ENCODE results near the gene PAF1. TPM values are rescaled to one million over a fixed set of nuclear protein-coding genes. Genes with fewer than 3 reads are reported as not detected.
"Not testable (repeated sequence)": the region's sequence is repeated elsewhere in the genome, so short reads cannot be mapped to it uniquely, and the experiment has no call there.

PAF1 gene
- total RNA-seq, 1 experiment from 2014 or later, result 38.0 TPM

DNA sequence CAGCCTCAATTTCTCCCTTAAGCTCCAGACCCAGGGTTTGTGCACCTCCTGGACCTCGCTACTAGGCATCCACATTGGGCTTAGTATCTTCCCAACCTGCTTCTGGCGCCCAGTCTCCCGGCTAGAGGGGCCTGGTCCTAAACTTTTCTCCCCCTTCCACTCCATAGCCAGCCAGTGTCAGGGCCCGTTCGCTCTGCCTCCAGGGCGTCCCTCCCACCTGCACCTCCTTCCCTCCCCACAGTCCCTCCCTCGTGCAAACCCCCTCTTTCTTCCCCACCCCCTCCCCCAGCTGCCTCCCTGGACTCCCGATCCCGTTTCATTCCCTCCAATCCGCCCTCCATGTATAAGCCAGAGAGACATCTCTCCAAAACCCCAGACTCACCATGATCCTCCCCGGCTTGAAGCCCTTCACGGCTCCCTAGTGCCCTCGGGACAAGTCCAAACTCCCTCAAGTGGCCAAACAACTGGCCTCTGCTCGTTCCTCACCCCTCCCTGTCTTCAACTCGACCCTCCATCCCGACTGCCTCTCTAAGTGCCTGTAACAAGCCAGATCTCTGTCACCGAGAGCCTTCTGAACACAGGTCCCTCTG lies 49.7 kb downstream of the PAF1 start:
- no peaks in the 10 kb centered on the region; a peak in 1 of 5 replicates for H3K9me3 Mint-ChIP-seq
- Histone ChIP-seq H2BK12ac (ENCODE audit: insufficient read length, low read depth, low read length) (no peak overlapping the region), H2BK120ac (ENCODE audit: low read depth, low read length, poor library complexity, severe bottlenecking) (no peak overlapping the region), H2AFZ (ENCODE audit: low read length) (peak overlapping the region; percentile 32), H3T11ph (ENCODE audit: low read length) (no peak overlapping the region), H3K79me1 (ENCODE audit: insufficient read depth, low read depth, low read length, poor library complexity, severe bottlenecking) (peaks cover 9% of the 10 kb centered on the region), H3K23ac (ENCODE audit: insufficient read length, low read depth, low read length) (no peak overlapping the region), H2BK20ac (ENCODE audit: low read depth, low read length, poor library complexity, severe bottlenecking) (no peak overlapping the region), H3K56ac (ENCODE audit: insufficient read length, low read depth, low read length) (no peak overlapping the region), H4K20me1 (ENCODE audit: control insufficient read depth, insufficient read depth, insufficient read length) (no peaks in the 10 kb centered on the region), H2BK5ac (ENCODE audit: insufficient read length, low read length) (no peak overlapping the region), H4K91ac (ENCODE audit: insufficient read length, low read depth, low read length) (no peak overlapping the region), H4K5ac (ENCODE audit: insufficient read length, low read depth, low read length) (no peak overlapping the region), H3K14ac (ENCODE audit: insufficient read depth, low read length) (no peak overlapping the region), H3K4ac (ENCODE audit: low read depth, low read length) (no peak overlapping the region), H3K27me3 (ENCODE audit: insufficient read depth, low read length) (no peaks in the 10 kb centered on the region), H3K4me1 (ENCODE audit: insufficient read depth, low read length) (no peaks in the 10 kb centered on the region), H2BK15ac (ENCODE audit: low read depth, low read length) (no peak overlapping the region), H2AK5ac (ENCODE audit: insufficient read length, low read length) (no peak overlapping the region), H3K9me3 (ENCODE audit: control insufficient read depth, low read depth, low read length) (no peaks in the 10 kb centered on the region), H4K8ac (replicated peaks; ENCODE audit: insufficient read length, low read depth, low read length) (no peak overlapping the region), H3K18ac (ENCODE audit: insufficient read length, low read depth, low read length) (no peak overlapping the region), H3K9ac (ENCODE audit: extremely low read depth, insufficient read length, low read length) (peak overlapping the region; percentile 80), H3K23me2 (ENCODE audit: insufficient read length, low read depth, low read length, poor library complexity, severe bottlenecking) (peaks cover 14% of the 10 kb centered on the region), H3K4me2 (ENCODE audit: insufficient read depth, insufficient read length, low read length) (peak overlapping the region; percentile 86), H3K79me2 (ENCODE audit: insufficient read depth, low read length) (no peaks in the 10 kb centered on the region; the same call in 1 of the 2 replicates), H3K27ac (ENCODE audit: insufficient read length, low read depth, low read length) (no peak overlapping the region)
- WGBS (ENCODE audit: extremely low coverage, insufficient read length, low lambda C conversion rate), result no CpG with 5 or more reads among the region's 17 CpGs
- peak overlapping the region; percentile 84 to 93 for H3K4me3 Mint-ChIP-seq
- peak; percentile 58 for DNase-seq
- peaks cover 2 to 19% (median 10%) of the 10 kb centered on the region in 3 experiments for H3K36me3 Mint-ChIP-seq (ENCODE audit: insufficient read depth in 1 of 3, low read depth in 3 of 3)
- H3K27ac Mint-ChIP-seq, result peak overlapping the region; percentile 35 to 82 (median 79)
- H3K27me3 Mint-ChIP-seq (ENCODE audit: low read depth), result peaks cover 21% of the 10 kb centered on the region
- TF ChIP-seq, protein P1, sequence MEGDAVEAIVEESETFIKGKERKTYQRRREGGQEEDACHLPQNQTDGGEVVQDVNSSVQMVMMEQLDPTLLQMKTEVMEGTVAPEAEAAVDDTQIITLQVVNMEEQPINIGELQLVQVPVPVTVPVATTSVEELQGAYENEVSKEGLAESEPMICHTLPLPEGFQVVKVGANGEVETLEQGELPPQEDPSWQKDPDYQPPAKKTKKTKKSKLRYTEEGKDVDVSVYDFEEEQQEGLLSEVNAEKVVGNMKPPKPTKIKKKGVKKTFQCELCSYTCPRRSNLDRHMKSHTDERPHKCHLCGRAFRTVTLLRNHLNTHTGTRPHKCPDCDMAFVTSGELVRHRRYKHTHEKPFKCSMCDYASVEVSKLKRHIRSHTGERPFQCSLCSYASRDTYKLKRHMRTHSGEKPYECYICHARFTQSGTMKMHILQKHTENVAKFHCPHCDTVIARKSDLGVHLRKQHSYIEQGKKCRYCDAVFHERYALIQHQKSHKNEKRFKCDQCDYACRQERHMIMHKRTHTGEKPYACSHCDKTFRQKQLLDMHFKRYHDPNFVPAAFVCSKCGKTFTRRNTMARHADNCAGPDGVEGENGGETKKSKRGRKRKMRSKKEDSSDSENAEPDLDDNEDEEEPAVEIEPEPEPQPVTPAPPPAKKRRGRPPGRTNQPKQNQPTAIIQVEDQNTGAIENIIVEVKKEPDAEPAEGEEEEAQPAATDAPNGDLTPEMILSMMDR (conservative IDR thresholded peaks at IDR 0.05), result no peak
- H3K4me1 Mint-ChIP-seq, result peaks cover 25 to 26% of the 10 kb centered on the region in 2 experiments

DNA sequence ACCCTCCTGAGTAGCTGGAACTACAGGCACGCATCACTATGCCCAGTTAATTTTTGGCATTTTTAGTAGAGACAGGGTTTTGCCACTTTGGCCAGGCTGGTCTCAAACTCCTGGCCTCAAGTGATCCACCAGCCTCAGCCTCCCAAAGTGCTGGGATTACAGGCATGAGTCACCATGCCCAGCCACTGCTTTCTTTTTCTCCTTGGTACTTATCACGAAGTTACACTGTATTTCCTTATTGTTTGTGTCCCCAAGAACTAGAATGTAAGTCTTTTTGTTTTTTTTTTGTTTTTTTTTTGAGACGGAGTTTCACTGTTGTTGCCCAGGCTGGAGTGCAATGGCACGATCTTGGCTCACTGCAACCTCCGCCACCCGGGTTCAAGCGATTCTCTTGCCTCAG lies 50.8 kb downstream of the PAF1 start:
- not testable (repeated sequence) for H2BK12ac ChIP-seq (ENCODE audit: insufficient read length, low read depth, low read length); H3K79me2 ChIP-seq (ENCODE audit: insufficient read depth, low read length); H3K18ac ChIP-seq (ENCODE audit: insufficient read length, low read depth, low read length); H2BK15ac ChIP-seq (ENCODE audit: low read depth, low read length); H3K4me2 ChIP-seq (ENCODE audit: insufficient read depth, insufficient read length, low read length); H3K27ac ChIP-seq (ENCODE audit: insufficient read length, low read depth, low read length); H3K4me1 ChIP-seq (ENCODE audit: insufficient read depth, low read length); H3K14ac ChIP-seq (ENCODE audit: insufficient read depth, low read length); H4K91ac ChIP-seq (ENCODE audit: insufficient read length, low read depth, low read length); H3T11ph ChIP-seq (ENCODE audit: low read length); H4K20me1 ChIP-seq (ENCODE audit: control insufficient read depth, insufficient read depth, insufficient read length); H2BK5ac ChIP-seq (ENCODE audit: insufficient read length, low read length); H4K5ac ChIP-seq (ENCODE audit: insufficient read length, low read depth, low read length); H3K27me3 ChIP-seq (ENCODE audit: insufficient read depth, low read length); H3K23ac ChIP-seq (ENCODE audit: insufficient read length, low read depth, low read length); H3K79me1 ChIP-seq (ENCODE audit: insufficient read depth, low read depth, low read length, poor library complexity, severe bottlenecking); H2AK5ac ChIP-seq (ENCODE audit: insufficient read length, low read length); H3K9me3 Mint-ChIP-seq; H2BK120ac ChIP-seq (ENCODE audit: low read depth, low read length, poor library complexity, severe bottlenecking); H3K27ac Mint-ChIP-seq; H3K9ac ChIP-seq (ENCODE audit: extremely low read depth, insufficient read length, low read length); H3K56ac ChIP-seq (ENCODE audit: insufficient read length, low read depth, low read length); H2AFZ ChIP-seq (ENCODE audit: low read length); H2BK20ac ChIP-seq (ENCODE audit: low read depth, low read length, poor library complexity, severe bottlenecking); H3K4ac ChIP-seq (ENCODE audit: low read depth, low read length); DNase-seq; H3K9me3 ChIP-seq (ENCODE audit: control insufficient read depth, low read depth, low read length); H4K8ac ChIP-seq (replicated peaks; ENCODE audit: insufficient read length, low read depth, low read length)
- Mint-ChIP-seq H3K36me3 (ENCODE audit: insufficient read depth in 1 of 3, low read depth in 3 of 3) (peaks cover 2 to 11% (median 6%) of the 10 kb centered on the region in 3 experiments; a peak in 6 of 7 replicates), H3K4me1 (peaks cover 27 to 32% of the 10 kb centered on the region in 2 experiments), H3K4me3 (peak overlapping the region; percentile 14 to 55; a peak in 2 of 5 replicates), H3K27me3 (ENCODE audit: low read depth) (peaks cover 24% of the 10 kb centered on the region)
- no CpG with 5 or more reads among the region's 7 CpGs for WGBS (ENCODE audit: extremely low coverage, insufficient read length, low lambda C conversion rate)
- peaks cover 14% of the 10 kb centered on the region for H3K23me2 ChIP-seq (ENCODE audit: insufficient read length, low read depth, low read length, poor library complexity, severe bottlenecking)
